OCI-LY1 (cell line): ENCODE measurements around the gene LEFTY1.
A peak's percentile ranks its signal among the peaks of the same experiment; 100 is the strongest.

Experiments
- H2AFZ ChIP-seq: fragments of 200-600 bp; sonication (generic), shearing (Covaris generic); 2 replicates; pipeline ENCODE4 v1.6.0; 2014; ENCODE audit warnings: antibody characterized with exemption, mild to moderate bottlenecking, low read length
- H3F3A ChIP-seq: fragments of 200-600 bp; sonication (generic), shearing (Covaris generic); 2 replicates; pipeline ENCODE4 v1.6.0; 2014; ENCODE audit warnings: mild to moderate bottlenecking, antibody characterized with exemption, low read length, moderate library complexity; ENCODE audit not compliant: insufficient read depth
- H3K27ac ChIP-seq: fragments of 200-600 bp; sonication (generic); 2 replicates; pipeline ENCODE4 v1.5.1; 2014; ENCODE audit warnings: low read length, mixed run types, mild to moderate bottlenecking, low read depth; ENCODE audit not compliant: poor library complexity, severe bottlenecking
- H3K27me3 ChIP-seq: fragments of 200-600 bp; sonication (generic); 2 replicates; pipeline ENCODE4 v1.6.0; 2014; ENCODE audit warnings: antibody characterized with exemption, mild to moderate bottlenecking, low read length, moderate library complexity; ENCODE audit not compliant: insufficient read depth
- H3K36me3 ChIP-seq: fragments of 200-600 bp; sonication (generic); 2 replicates; pipeline ENCODE4 v1.6.1; 2014; ENCODE audit warnings: mild to moderate bottlenecking, antibody characterized with exemption, low read length, moderate library complexity, mixed read lengths; ENCODE audit not compliant: insufficient read depth
- H3K4me1 ChIP-seq: fragments of 200-600 bp; sonication (generic); 2 replicates; pipeline ENCODE4 v1.5.1; 2014; ENCODE audit warnings: mild to moderate bottlenecking, low read length, moderate library complexity; ENCODE audit not compliant: insufficient read depth, severe bottlenecking
- H3K4me2 ChIP-seq: fragments of 200-600 bp; sonication (generic), shearing (Covaris generic); 2 replicates; pipeline ENCODE4 v1.6.1; 2014; ENCODE audit warnings: low read length
- H3K4me3 ChIP-seq: fragments of 200-600 bp; sonication (generic); 2 replicates; pipeline ENCODE4 v1.5.1; 2014; ENCODE audit warnings: low read length, low read depth, mild to moderate bottlenecking, mixed read lengths; ENCODE audit not compliant: poor library complexity, severe bottlenecking
- H3K79me2 ChIP-seq: fragments of 200-600 bp; shearing (Covaris generic); 2 replicates; pipeline ENCODE4 v1.6.1; 2016; ENCODE audit warnings: mixed run types, low read length, mixed read lengths; ENCODE audit not compliant: insufficient read depth
- H3K9ac ChIP-seq: fragments of 200-600 bp; sonication (generic), shearing (Covaris generic); 2 replicates; pipeline ENCODE4 v1.6.1; 2014; ENCODE audit warnings: mild to moderate bottlenecking, low read length, mixed read lengths
- H3K9me2 ChIP-seq: fragments of 200-600 bp; sonication (generic), shearing (Covaris generic); 2 replicates; pipeline ENCODE4 v1.6.1; 2014; ENCODE audit warnings: low read depth, mild to moderate bottlenecking, low read length, mixed read lengths
- H3K9me3 ChIP-seq: fragments of 200-600 bp; shearing (Covaris generic); 2 replicates; pipeline ENCODE4 v1.6.1; 2014; ENCODE audit warnings: low read length, mixed read lengths
- H4K20me1 ChIP-seq: fragments of 200-600 bp; sonication (generic), shearing (Covaris generic); 2 replicates; pipeline ENCODE4 v1.6.0; 2016; ENCODE audit warnings: mild to moderate bottlenecking, low read length; ENCODE audit not compliant: insufficient read depth
- CTCF ChIP-seq: fragments of 200-600 bp; sonication (generic), shearing (Covaris generic); IDR thresholded peaks from 2 replicates; pipeline ENCODE4 v1.5.1; 2017; ENCODE audit warnings: mild to moderate bottlenecking, antibody characterized with exemption, low read length, moderate library complexity, mixed read lengths
- EZH2 ChIP-seq: fragments of 200-600 bp; sonication (generic), shearing (Covaris generic); IDR thresholded peaks from 2 replicates; pipeline ENCODE4 v1.8.0; 2017; ENCODE audit warnings: borderline replicate concordance, mixed run types, mild to moderate bottlenecking, antibody characterized with exemption, low read length, moderate library complexity, mixed read lengths

LEFTY1 gene

DNA sequence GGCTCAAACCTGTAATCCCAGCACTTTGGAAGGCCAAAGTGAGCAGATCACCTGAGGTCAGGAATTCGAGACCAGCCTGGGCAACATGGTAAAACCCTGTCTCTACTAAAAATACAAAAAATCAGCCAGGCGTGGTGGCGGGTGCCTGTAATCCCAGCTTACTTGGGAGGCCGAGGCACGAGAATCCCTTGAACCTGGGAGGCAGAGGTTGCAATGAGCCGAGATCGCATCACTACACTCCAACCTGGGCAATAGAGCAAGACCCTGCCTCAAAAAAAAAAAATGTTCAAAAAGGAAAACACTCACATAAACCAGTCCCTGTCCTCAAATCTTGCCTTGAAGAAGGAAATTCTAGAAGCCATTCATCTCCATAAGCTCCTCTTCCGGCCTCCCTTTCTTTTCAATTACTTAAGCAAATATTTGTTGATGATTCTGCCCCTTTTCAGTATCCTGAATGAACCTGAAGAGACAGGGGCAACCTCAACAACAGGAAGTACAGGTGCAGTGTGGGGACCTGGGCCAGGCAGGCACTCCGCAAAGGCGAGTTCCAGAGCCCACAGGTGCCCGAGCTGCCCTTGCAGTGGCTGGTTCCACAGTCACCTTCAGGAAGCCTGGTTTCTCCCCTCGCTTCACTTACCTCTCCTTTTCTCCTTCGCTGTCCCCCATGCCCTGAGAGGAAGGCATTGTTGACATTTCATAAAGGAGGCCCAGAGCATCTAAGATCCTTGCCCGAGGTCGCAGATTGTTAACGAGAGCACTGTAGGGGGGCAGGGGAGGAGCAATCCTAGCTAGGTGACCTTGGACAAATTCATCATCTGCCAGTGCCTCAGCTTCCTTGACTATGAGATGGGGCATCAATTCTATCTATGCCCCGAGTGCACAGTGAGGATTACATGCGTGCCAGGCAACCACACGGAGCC lies 8.9 kb upstream of the LEFTY1 start:
- no peaks in the 10 kb centered on the region for H3K79me2 ChIP-seq
- peaks cover 28% of the 10 kb centered on the region for H3K4me1 ChIP-seq
- peak overlapping the region; percentile 57; the same call in 1 of the 2 replicates for H3K4me2 ChIP-seq
- H4K20me1 ChIP-seq, result no peaks in the 10 kb centered on the region
- H3K27ac ChIP-seq, result peak overlapping the region; percentile 85
- no peak overlapping the region for H3K4me3 ChIP-seq
- H3F3A ChIP-seq, result no peaks in the 10 kb centered on the region
- H3K27me3 ChIP-seq, result no peaks in the 10 kb centered on the region
- 0 out of 2 replicates have a peak overlapping the region, but pooled peaks have one; percentile 32 for H2AFZ ChIP-seq
- H3K9me2 ChIP-seq, result no peaks in the 10 kb centered on the region
- no peaks in the 10 kb centered on the region for H3K9me3 ChIP-seq
- no peaks in the 10 kb centered on the region for H3K36me3 ChIP-seq
- peak overlapping the region; percentile 12; the same call in 1 of the 2 replicates for H3K9ac ChIP-seq
- TF ChIP-seq EZH2, result no peak
- TF ChIP-seq CTCF, result no peak

DNA sequence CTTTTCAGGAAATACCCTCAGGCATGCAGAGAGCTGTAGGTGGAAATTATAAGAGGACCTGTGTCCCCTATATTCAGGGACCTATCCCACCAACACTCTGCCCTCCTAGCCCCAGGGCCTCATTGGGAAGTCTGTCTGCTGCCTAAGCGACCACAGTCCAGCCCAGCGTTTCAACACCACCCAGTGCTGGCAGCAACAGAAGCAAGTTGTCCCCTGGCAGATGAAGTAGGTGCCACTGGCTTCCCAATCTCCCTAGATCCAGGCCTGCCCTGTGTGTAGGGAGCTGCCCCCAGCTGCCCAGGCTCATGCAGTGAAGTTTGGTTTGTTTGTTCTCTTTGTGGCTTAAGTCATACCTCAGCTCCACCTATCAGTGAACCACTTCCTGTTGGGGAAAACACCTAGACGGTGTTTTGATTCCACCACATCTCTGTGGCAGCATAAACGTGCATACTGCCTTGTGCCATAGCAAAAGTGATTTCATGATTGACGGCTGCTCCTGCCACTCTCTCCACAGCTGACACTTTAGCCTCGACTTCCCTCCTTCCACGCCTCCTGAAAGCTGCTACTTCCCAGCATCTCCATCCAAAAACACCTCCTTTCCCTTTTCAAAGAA lies 8.1 kb upstream of the LEFTY1 start:
- no peaks in the 10 kb centered on the region for H3K36me3 ChIP-seq
- no peaks in the 10 kb centered on the region for H3K79me2 ChIP-seq
- H3K27me3 ChIP-seq, result no peaks in the 10 kb centered on the region
- H2AFZ ChIP-seq, result no peak overlapping the region; the same call in 1 of the 2 replicates
- H3K9me2 ChIP-seq, result no peaks in the 10 kb centered on the region
- no peak overlapping the region for H3K4me3 ChIP-seq
- H3K27ac ChIP-seq, result peak overlapping the region; percentile 85
- H3K9ac ChIP-seq, result peak overlapping the region; percentile 38
- TF ChIP-seq EZH2, result no peak
- TF ChIP-seq CTCF, result no peak
- H4K20me1 ChIP-seq, result no peaks in the 10 kb centered on the region
- H3K4me1 ChIP-seq, result peaks cover 28% of the 10 kb centered on the region
- H3K9me3 ChIP-seq, result no peaks in the 10 kb centered on the region
- peak overlapping the region; percentile 57 for H3K4me2 ChIP-seq
- no peaks in the 10 kb centered on the region for H3F3A ChIP-seq

DNA sequence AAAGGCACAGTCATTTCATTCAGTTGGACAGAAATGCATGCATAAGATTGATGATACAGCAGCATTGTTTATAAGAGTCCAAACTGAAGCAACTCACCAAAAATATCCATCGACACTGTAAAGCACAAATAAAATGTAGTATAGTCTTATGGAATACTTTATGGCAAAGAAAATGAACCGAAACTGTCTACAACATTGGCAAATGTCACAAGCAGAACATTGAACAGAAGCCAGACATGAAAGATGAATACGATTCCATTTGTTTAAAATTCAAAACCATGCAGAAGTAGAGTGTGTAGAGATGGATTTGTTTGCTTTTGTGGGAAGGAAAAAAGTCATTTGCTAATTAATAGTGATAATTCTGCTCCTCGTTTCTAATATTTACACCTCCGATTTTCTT lies 7.5 kb upstream of the LEFTY1 start:
- peak overlapping the region; percentile 38 for H3K9ac ChIP-seq
- no peaks in the 10 kb centered on the region for H4K20me1 ChIP-seq
- TF ChIP-seq CTCF (no peak), EZH2 (no peak)
- H3K9me2 ChIP-seq, result no peaks in the 10 kb centered on the region
- no peak overlapping the region; the same call in 1 of the 2 replicates for H2AFZ ChIP-seq
- no peaks in the 10 kb centered on the region for H3K79me2 ChIP-seq
- peaks cover 28% of the 10 kb centered on the region for H3K4me1 ChIP-seq
- H3F3A ChIP-seq, result no peaks in the 10 kb centered on the region
- H3K4me3 ChIP-seq, result no peak overlapping the region
- H3K36me3 ChIP-seq, result no peaks in the 10 kb centered on the region
- peak overlapping the region; percentile 57; the same call in 1 of the 2 replicates for H3K4me2 ChIP-seq
- no peaks in the 10 kb centered on the region for H3K9me3 ChIP-seq
- H3K27me3 ChIP-seq, result no peaks in the 10 kb centered on the region
- peak overlapping the region; percentile 85 for H3K27ac ChIP-seq
